NCI-H2081 (cell line): ENCODE results near the gene RALY.
A peak's percentile ranks its signal among the peaks of the same experiment; 100 is the strongest.
"Not testable (repeated sequence)": the region's sequence is repeated elsewhere in the genome, so short reads cannot be mapped to it uniquely, and the experiment has no call there.

Experiments
- DNase-seq, 2 experiments: peaks; one replicate each; lab custom pipeline; 2025; lab: John Stamatoyannopoulos, UW

RALY gene

GRCh38 chr20:34016736-34017135 lies 23.0 kb downstream of the RALY start:
- no peak for DNase-seq

GRCh38 chr20:34017610-34018009 lies 23.9 kb downstream of the RALY start:
- no peak for DNase-seq

GRCh38 chr20:34018166-34018565 lies 24.5 kb downstream of the RALY start:
- no peak for DNase-seq

GRCh38 chr20:34022151-34022838 lies 28.6 kb downstream of the RALY start:
- no peak for DNase-seq

GRCh38 chr20:34022839-34023234 lies 29.1 kb downstream of the RALY start:
- DNase-seq: no peak

GRCh38 chr20:34023937-34024722 lies 30.4 kb downstream of the RALY start:
- DNase-seq: no peak

- no peak for DNase-seq
These were observed 31.1 kb downstream of the RALY start for GRCh38 chr20:34024723-34025351.

GRCh38 chr20:34028013-34028412 lies 34.3 kb downstream of the RALY start:
- DNase-seq: not testable (repeated sequence)

- no peak for DNase-seq
These were observed 35.7 kb downstream of the RALY start for GRCh38 chr20:34029415-34029814.

GRCh38 chr20:34030456-34030855 lies 36.7 kb downstream of the RALY start:
- no peak for DNase-seq

- DNase-seq: no peak
These were observed 40.2 kb downstream of the RALY start for GRCh38 chr20:34033903-34034302.

GRCh38 chr20:34037121-34037520 lies 43.4 kb downstream of the RALY start:
- DNase-seq: no peak

- no peak for DNase-seq
These were observed 44.1 kb downstream of the RALY start for GRCh38 chr20:34037767-34038166.

GRCh38 chr20:34040300-34040995 lies 46.7 kb downstream of the RALY start:
- DNase-seq: no peak

GRCh38 chr20:34041226-34041625 lies 47.5 kb downstream of the RALY start:
- no peak for DNase-seq

GRCh38 chr20:34042262-34042661 lies 48.6 kb downstream of the RALY start:
- DNase-seq: no peak

- DNase-seq: no peak
These were observed 49.3 kb downstream of the RALY start for GRCh38 chr20:34043025-34043424.

- no peak for DNase-seq
These were observed 51.6 kb downstream of the RALY start for GRCh38 chr20:34045294-34045693.

- no peak for DNase-seq
These were observed 52.4 kb downstream of the RALY start for GRCh38 chr20:34045930-34046725.

GRCh38 chr20:34047010-34047687 lies 53.4 kb downstream of the RALY start:
- DNase-seq: no peak

GRCh38 chr20:34047917-34048316 lies 54.2 kb downstream of the RALY start:
- peak; percentile 25 to 65 for DNase-seq
